H1 (cell line): ENCODE results near the gene SEMA3G. TPM values are rescaled to one million over a fixed set of nuclear protein-coding genes. Genes with fewer than 3 reads are reported as not detected.

Experiments
- CTCF ChIA-PET: fragments of 300-600 bp; sonication (Branson Sonifier 250); formaldehyde crosslinking; loops from one replicate; lab custom pipeline; 2021; ENCODE audit not compliant: partially characterized antibody; lab: Charles Lee
- POLR2A ChIA-PET: fragments of 300-600 bp; sonication (Branson Sonifier 250); formaldehyde crosslinking; loops from one replicate; lab custom pipeline; 2021; ENCODE audit warnings: inconsistent platforms; ENCODE audit not compliant: partially characterized antibody; lab: Charles Lee
- DNase-seq, 2 experiments: peaks; one replicate each; pipeline versions ENCODE4 v3.0.0 to v3.0.0-alpha.2; 2010 to 2022; ENCODE audit warnings: low spot score in 2 of 2, low read depth in 1 of 2, mixed read lengths in 1 of 2
- FAIRE-seq: peaks from 2 replicates; lab custom pipeline; 2011; peaks lifted over from hg19 to GRCh38; lab: Jason Lieb, UNC
- H2AFZ ChIP-seq: 2 replicates; pipeline ENCODE4 v1.8.1; 2012; ENCODE audit warnings: low read length, inconsistent platforms
- H2AK5ac ChIP-seq: 2 replicates; pipeline ENCODE4 v1.6.1; 2013; ENCODE audit warnings: low read depth, low read length
- H2BK120ac ChIP-seq: replicated peaks from 2 replicates; pipeline ENCODE3; 2013; ENCODE audit warnings: low read depth, low read length, inconsistent platforms
- H2BK12ac ChIP-seq: 2 replicates; pipeline ENCODE4 v1.6.1; 2013; ENCODE audit warnings: low read depth, low read length
- H2BK15ac ChIP-seq: 2 replicates; pipeline ENCODE4 v1.6.1; 2013; ENCODE audit warnings: low read length
- H2BK20ac ChIP-seq: 2 replicates; pipeline ENCODE4 v1.6.1; 2013; ENCODE audit warnings: low read length
- H2BK5ac ChIP-seq: 2 replicates; pipeline ENCODE4 v1.6.1; 2013; ENCODE audit warnings: low read depth, low read length
- H3K14ac ChIP-seq: 2 replicates; pipeline ENCODE4 v1.6.1; 2013; ENCODE audit warnings: inconsistent platforms; ENCODE audit not compliant: insufficient read length
- H3K18ac ChIP-seq: 2 replicates; pipeline ENCODE4 v1.6.1; 2013; ENCODE audit warnings: low read length; ENCODE audit errors: extremely low read depth
- H3K23ac ChIP-seq: 2 replicates; pipeline ENCODE4 v1.6.1; 2013; ENCODE audit warnings: inconsistent platforms; ENCODE audit not compliant: insufficient read length
- H3K23me2 ChIP-seq: 2 replicates; pipeline ENCODE4 v1.6.1; 2013; ENCODE audit warnings: low read depth, low read length
- H3K27ac ChIP-seq: 2 replicates; pipeline ENCODE4 v1.6.1; 2011; ENCODE audit warnings: low read depth, low read length, inconsistent platforms
- H3K27me3 ChIP-seq, 4 experiments: replicated peaks in 1 of 4; 1 replicate in 1 of 4; 2 replicates in 3 of 4; pipeline versions ENCODE4 v1.6.1 to v1.8.1; 2011 to 2013; ENCODE audit warnings: low read length in 3 of 4, mild to moderate bottlenecking in 3 of 4, inconsistent platforms in 2 of 4, mixed read lengths in 2 of 4, moderate library complexity in 1 of 4; ENCODE audit not compliant: control insufficient read depth in 3 of 4, insufficient read depth in 3 of 4; ENCODE audit errors: extremely low read depth in 1 of 4
- H3K36me3 ChIP-seq, 4 experiments: 2 replicates each; pipeline versions ENCODE4 v1.6.1 to v1.8.1; 2011 to 2013; ENCODE audit warnings: mild to moderate bottlenecking in 4 of 4, low read length in 3 of 4, moderate library complexity in 2 of 4, control low read depth in 1 of 4, inconsistent platforms in 1 of 4; ENCODE audit not compliant: insufficient read depth in 4 of 4, control insufficient read depth in 2 of 4
- H3K4ac ChIP-seq: replicated peaks from 2 replicates; pipeline ENCODE3; 2013; ENCODE audit warnings: low read length, low read depth, mixed read lengths, inconsistent platforms; ENCODE audit not compliant: insufficient read length
- H3K4me1 ChIP-seq, 4 experiments: replicated peaks in 1 of 4; 1 replicate in 1 of 4; 2 replicates in 3 of 4; pipeline versions ENCODE4 v1.6.1 to v1.8.1; 2011 to 2013; ENCODE audit warnings: low read length in 3 of 4, inconsistent platforms in 2 of 4, mixed read lengths in 1 of 4; ENCODE audit not compliant: insufficient read depth in 4 of 4, control insufficient read depth in 3 of 4
- H3K4me2 ChIP-seq, 2 experiments: 2 replicates each; pipeline versions ENCODE4 v1.6.1 to v1.8.1; 2011 to 2013; ENCODE audit warnings: low read depth in 2 of 2, low read length in 2 of 2, control low read depth in 1 of 2, inconsistent platforms in 1 of 2, mild to moderate bottlenecking in 1 of 2; ENCODE audit not compliant: insufficient read depth in 1 of 2
- H3K4me3 ChIP-seq, 4 experiments: fragments of 200-600, 300-600 bp in 1 of 4; sonication (generic), shearing (Covaris generic), sonication (Bioruptor Twin) in 1 of 4; 2 replicates each; pipeline versions ENCODE4 v1.5.1 to v1.8.1; 2011 to 2016; ENCODE audit warnings: low read length in 4 of 4, low read depth in 3 of 4, control low read depth in 2 of 4, inconsistent platforms in 2 of 4, mild to moderate bottlenecking in 2 of 4, mixed read lengths in 1 of 4, moderate library complexity in 1 of 4; ENCODE audit not compliant: insufficient read depth in 2 of 4; ENCODE audit errors: extremely low read depth in 1 of 4
- H3K56ac ChIP-seq: replicated peaks from 2 replicates; pipeline ENCODE3; 2013; ENCODE audit warnings: low read depth, mild to moderate bottlenecking, mixed read lengths, low read length, inconsistent platforms; ENCODE audit not compliant: insufficient read length
- H3K79me1 ChIP-seq: 2 replicates; pipeline ENCODE4 v1.6.1; 2013; ENCODE audit warnings: low read depth, low read length, control low read depth
- H3K79me2 ChIP-seq, 2 experiments: 2 replicates each; pipeline versions ENCODE4 v1.6.1 to v1.8.1; 2012 to 2013; ENCODE audit warnings: low read length in 2 of 2, mild to moderate bottlenecking in 2 of 2, inconsistent platforms in 1 of 2; ENCODE audit not compliant: insufficient read depth in 2 of 2, control insufficient read depth in 1 of 2
- H3K9ac ChIP-seq, 4 experiments: replicated peaks in 1 of 4; 1 replicate in 1 of 4; 2 replicates in 3 of 4; pipeline versions ENCODE4 v1.6.1 to v1.8.1; 2011 to 2013; ENCODE audit warnings: low read depth in 3 of 4, low read length in 3 of 4, control low read depth in 2 of 4, mild to moderate bottlenecking in 2 of 4, moderate library complexity in 2 of 4, inconsistent platforms in 1 of 4; ENCODE audit errors: extremely low read depth in 1 of 4
- H3K9me3 ChIP-seq, 2 experiments: 2 replicates each; pipeline versions ENCODE4 v1.6.1 to v1.8.1; 2012 to 2013; ENCODE audit warnings: mild to moderate bottlenecking in 2 of 2, moderate library complexity in 2 of 2, control low read depth in 1 of 2, inconsistent platforms in 1 of 2, low read depth in 1 of 2, low read length in 1 of 2, mixed read lengths in 1 of 2; ENCODE audit not compliant: insufficient read depth in 2 of 2
- H4K20me1 ChIP-seq, 2 experiments: replicated peaks in 1 of 2; 2 replicates each; pipeline versions ENCODE3 to v1.8.1; 2011 to 2013; ENCODE audit warnings: inconsistent platforms in 2 of 2, low read length in 2 of 2, mild to moderate bottlenecking in 1 of 2; ENCODE audit not compliant: insufficient read depth in 2 of 2, control insufficient read depth in 1 of 2
- H4K5ac ChIP-seq: 2 replicates; pipeline ENCODE4 v1.6.1; 2013; ENCODE audit warnings: low read length, low read depth, mixed read lengths, inconsistent platforms; ENCODE audit not compliant: insufficient read length
- H4K8ac ChIP-seq: 2 replicates; pipeline ENCODE4 v1.8.0; 2013; ENCODE audit warnings: mild to moderate bottlenecking, moderate library complexity, low read length, inconsistent platforms; ENCODE audit not compliant: insufficient read depth; ENCODE audit errors: extremely low read depth
- H4K91ac ChIP-seq: replicated peaks from 2 replicates; pipeline ENCODE3; 2013; ENCODE audit warnings: low read length, mixed read lengths, inconsistent platforms; ENCODE audit not compliant: insufficient read length
- BCL11A ChIP-seq, 2 experiments: IDR thresholded peaks; one replicate each; pipeline ENCODE4 v1.6.1; 2011; ENCODE audit warnings: low read depth in 2 of 2, low read length in 2 of 2, mild to moderate bottlenecking in 2 of 2
- CEBPB ChIP-seq: IDR thresholded peaks from 2 replicates; pipeline ENCODE4 v1.6.1; 2012; ENCODE audit warnings: low read depth, low read length
- POLR2A ChIP-seq, 2 experiments: IDR thresholded peaks; 1 replicate in 1 of 2; 2 replicates in 1 of 2; pipeline ENCODE4 v1.6.1; 2011; ENCODE audit warnings: low read depth in 2 of 2, low read length in 2 of 2, mild to moderate bottlenecking in 2 of 2; ENCODE audit errors: control extremely low read depth in 1 of 2
- POLR2AphosphoS5 ChIP-seq: IDR thresholded peaks from 2 replicates; pipeline ENCODE4 v1.6.1; 2011; ENCODE audit warnings: low read depth, low read length
- SP2 ChIP-seq: IDR thresholded peaks from 2 replicates; pipeline ENCODE4 v1.6.1; 2012; ENCODE audit warnings: mild to moderate bottlenecking, low read length, inconsistent platforms
- WGBS, 2 experiments: shearing (Covaris generic) in 1 of 2; methylation state at CpG; one replicate each; pipeline versions ENCODE4 v1.1.6 to v1.1.7; 2013 to 2015; ENCODE audit warnings: low lambda C conversion rate in 2 of 2, mixed read lengths in 2 of 2, inconsistent platforms in 1 of 2, low coverage in 1 of 2, missing lambda C conversion rate in 1 of 2; ENCODE audit not compliant: insufficient replicate concordance in 2 of 2, insufficient coverage in 1 of 2, insufficient read length in 1 of 2; ENCODE audit errors: extremely low coverage in 1 of 2, missing lambda C conversion rate in 1 of 2; 5-methylcytosine and 5-hydroxymethylcytosine counted together
- polyA plus RNA-seq, 7 experiments: library from polyadenylated mRNA; depleted of rRNA in 3 of 7; stranded (reverse) in 5 of 7; unstranded in 2 of 7; fragments of >200 nt in 5 of 7; fragments of 200-250 nt in 2 of 7; gene quantifications; 1 replicate in 5 of 7; 2 replicates in 1 of 7; 4 replicates in 1 of 7; pipeline versions ENCODE4 v1.2.1 to v1.2.3, GENCODE V29; 2011 to 2013; ENCODE audit warnings: missing spikeins in 2 of 7, mixed read lengths in 2 of 7
- total RNA-seq: library from RNA; stranded (reverse); fragmentation: NEBNext Ultra II Directional; extraction: Animal tissue kit (Norgen Biotek cat#: 25700); gene quantifications from 2 replicates; pipeline ENCODE4 v1.2.1, GENCODE V29; 2021
- TF ChIP-seq, protein P1 (sequence below): IDR thresholded peaks from 2 replicates; pipeline ENCODE4 v1.6.1; 2012; ENCODE audit warnings: inconsistent platforms

The SEMA3G gene
- total and polyA plus RNA-seq, 2 of the 8 experiments (the other 6 are each of a cell fraction or from before 2014, with no cell fraction given), result 0.95 to 1.5 TPM

DNA sequence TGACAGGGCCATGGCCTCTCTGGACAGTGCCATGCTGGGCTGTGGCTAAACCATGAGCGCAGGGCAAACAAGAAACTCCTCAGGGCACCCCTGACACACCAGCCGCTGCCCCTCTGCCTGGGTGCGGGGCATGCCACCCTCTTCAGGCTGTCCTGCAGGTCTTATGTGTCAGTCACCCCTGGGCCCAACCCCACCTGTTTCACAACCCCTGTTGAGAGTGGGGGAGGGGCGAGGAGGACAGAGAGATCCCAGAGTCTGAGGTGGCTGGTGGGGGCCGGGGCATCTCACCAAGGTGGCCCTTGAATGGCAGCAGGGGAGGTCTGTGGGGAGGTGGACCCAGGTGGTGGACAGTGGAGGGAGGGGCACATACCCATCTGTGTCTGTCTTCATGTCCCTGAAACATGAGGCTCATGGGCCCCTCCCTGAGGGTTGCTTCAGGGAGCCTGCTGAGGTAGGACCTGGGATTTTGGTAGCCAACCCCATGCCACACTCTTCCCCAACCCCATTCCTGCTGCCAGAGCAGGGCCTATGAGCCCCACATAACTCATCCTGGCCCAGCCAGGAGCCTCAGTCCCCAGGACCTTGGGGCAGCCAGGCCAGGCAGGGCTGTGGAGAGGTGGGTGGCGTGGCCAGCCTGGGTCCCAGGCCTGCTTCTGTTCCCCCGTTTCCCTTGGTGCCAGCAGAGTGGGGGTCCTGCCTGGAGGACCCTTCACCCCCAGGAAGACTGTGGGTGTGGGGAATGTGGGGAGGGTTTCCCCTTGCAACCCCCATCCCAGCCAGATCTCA is 48.5 kb upstream of the SEMA3G start:
- H2AFZ ChIP-seq, result no peak overlapping the region
- peaks cover 0 to 6% (median under 1%) of the 10 kb centered on the region in 4 experiments; a peak in 3 of 7 replicates for H3K4me1 ChIP-seq
- H2BK12ac ChIP-seq, result no peak overlapping the region
- no peak overlapping the region for H2BK15ac ChIP-seq
- CTCF ChIA-PET, result interaction anchor here (1.1 kb wide), 1 partner anchor 12 kb away, joined by 3 read pairs; no protein-coding TSS in a partner anchor
- no peak overlapping the region for H4K91ac ChIP-seq
- H3K23me2 ChIP-seq, result no peaks in the 10 kb centered on the region
- H4K5ac ChIP-seq, result no peak overlapping the region
- H3K79me2 ChIP-seq, result no peaks in the 10 kb centered on the region
- TF ChIP-seq POLR2A (IDR thresholded peaks at IDR 0.05; ENCODE audit: control extremely low read depth in 1 of 2, low read depth in 2 of 2, low read length in 2 of 2) (0 out of 3 replicates have a peak, but pooled peaks of 1 of the 2 experiments have one; percentile 24), POLR2AphosphoS5 (peak; percentile 67), BCL11A (IDR thresholded peaks at IDR 0.05; ENCODE audit: low read depth in 2 of 2, low read length in 2 of 2) (no peak), CEBPB (no peak), SP2 (no peak)
- TF ChIP-seq, protein P1, sequence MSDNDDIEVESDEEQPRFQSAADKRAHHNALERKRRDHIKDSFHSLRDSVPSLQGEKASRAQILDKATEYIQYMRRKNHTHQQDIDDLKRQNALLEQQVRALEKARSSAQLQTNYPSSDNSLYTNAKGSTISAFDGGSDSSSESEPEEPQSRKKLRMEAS, result no peak
- H3K9me3 ChIP-seq, result no peaks in the 10 kb centered on the region
- H2AK5ac ChIP-seq, result no peak overlapping the region
- no peak overlapping the region for H3K4me3 ChIP-seq
- H3K18ac ChIP-seq, result no peak overlapping the region
- no peaks in the 10 kb centered on the region; a peak in 1 of 7 replicates for H3K27me3 ChIP-seq
- no peak overlapping the region for H3K4me2 ChIP-seq
- 0 out of 2 replicates have a peak overlapping the region, but pooled peaks have one; percentile 0 for H4K8ac ChIP-seq
- no peak overlapping the region for H3K4ac ChIP-seq
- 84% methylated on average over 6 of the region's 7 CpGs; no CpG with 5 or more reads in 1 of the 2 experiments for WGBS, 2 experiments
- H3K79me1 ChIP-seq, result no peaks in the 10 kb centered on the region; the same call in 1 of the 2 replicates
- H3K36me3 ChIP-seq, result peaks cover 14 to 40% (median 31%) of the 10 kb centered on the region in 4 experiments
- H2BK20ac ChIP-seq, result no peak overlapping the region
- H2BK120ac ChIP-seq, result no peak overlapping the region
- H4K20me1 ChIP-seq, result peaks cover 0 to 16% of the 10 kb centered on the region in 2 experiments
- FAIRE-seq, result no peak
- no peak overlapping the region for H3K56ac ChIP-seq
- POLR2A ChIA-PET, result interaction anchor here (1.9 kb wide), 1 partner anchor 30 kb away, joined by 5 read pairs; no protein-coding TSS in a partner anchor
- DNase-seq, result no peak
- H3K23ac ChIP-seq, result no peak overlapping the region
- H3K9ac ChIP-seq, result no peak overlapping the region; a peak in 1 of 7 replicates
- no peak overlapping the region for H3K14ac ChIP-seq
- no peak overlapping the region for H2BK5ac ChIP-seq
- no peak overlapping the region for H3K27ac ChIP-seq
